IMR-90 (cell line): ENCODE measurements around the gene PIH1D1. TPM values are rescaled to one million over a fixed set of nuclear protein-coding genes. Genes with fewer than 3 reads are reported as not detected.

Experiments
- ATAC-seq: fragments of 200-7000 bp; cut with Tn5 transposase; 2 replicates; pipeline ENCODE4 v1.9.1; 2020; ENCODE audit warnings: low read depth, mild to moderate bottlenecking, moderate library complexity
- BruUV-seq: library from RNA; stranded (reverse); fragments of 400-500 nt; replicated peaks from 2 replicates; lab custom pipeline; 2021; lab: Mats Ljungman, UMichigan
- CTCF ChIA-PET: fragments of 300-600 bp; formaldehyde crosslinking; extraction: SDS; loops from one replicate; lab custom pipeline; 2021; ENCODE audit warnings: antibody characterized with exemption; lab: Yijun Ruan, JAX
- POLR2A ChIA-PET: fragments of 300-600 bp; sonication (Branson Sonifier 250); formaldehyde crosslinking; loops from one replicate; lab custom pipeline; 2022; ENCODE audit warnings: antibody characterized with exemption; ENCODE audit not compliant: unreplicated experiment; lab: Charles Lee
- DNase-seq: peaks from one replicate; pipeline ENCODE4 v3.0.0; 2013
- H2AFZ ChIP-seq: replicated peaks from 2 replicates; pipeline ENCODE3; 2013; ENCODE audit warnings: low read length, mild to moderate bottlenecking; ENCODE audit not compliant: poor library complexity
- H2AK5ac ChIP-seq: 2 replicates; pipeline ENCODE4 v1.6.1; 2013; ENCODE audit warnings: low read depth, low read length, inconsistent platforms
- H2AK9ac ChIP-seq: replicated peaks from 2 replicates; pipeline ENCODE3; 2013; ENCODE audit warnings: mild to moderate bottlenecking, low read depth, low read length, moderate library complexity; ENCODE audit not compliant: poor library complexity
- H2BK120ac ChIP-seq: 2 replicates; pipeline ENCODE4 v1.6.1; 2013; ENCODE audit warnings: low read depth, low read length, inconsistent platforms
- H2BK15ac ChIP-seq: 3 replicates; pipeline ENCODE4 v1.6.1; 2013; ENCODE audit warnings: low read depth, low read length, inconsistent platforms
- H2BK20ac ChIP-seq: 2 replicates; pipeline ENCODE4 v1.6.1; 2013; ENCODE audit warnings: low read depth, mild to moderate bottlenecking, inconsistent platforms, low read length, moderate library complexity
- H2BK5ac ChIP-seq: 2 replicates; pipeline ENCODE4 v1.6.1; 2013; ENCODE audit warnings: mild to moderate bottlenecking, low read depth, low read length, inconsistent platforms; ENCODE audit not compliant: poor library complexity, severe bottlenecking
- H3K14ac ChIP-seq: replicated peaks from 2 replicates; pipeline ENCODE4 v1.6.1; 2013; ENCODE audit warnings: low read depth, low read length, inconsistent platforms
- H3K18ac ChIP-seq: 2 replicates; pipeline ENCODE4 v1.6.1; 2013; ENCODE audit warnings: low read depth, low read length, control low read depth
- H3K23ac ChIP-seq: 2 replicates; pipeline ENCODE4 v1.6.1; 2013; ENCODE audit warnings: low read depth, low read length, inconsistent platforms
- H3K27ac ChIP-seq: 2 replicates; pipeline ENCODE4 v1.5.1; 2013; ENCODE audit warnings: mild to moderate bottlenecking, control low read depth, low read length; ENCODE audit not compliant: insufficient read depth
- H3K27me3 ChIP-seq: 2 replicates; pipeline ENCODE4 v1.6.1; 2013; ENCODE audit warnings: low read length; ENCODE audit not compliant: control insufficient read depth, insufficient read depth
- H3K36me3 ChIP-seq: 2 replicates; pipeline ENCODE4 v1.6.1; 2013; ENCODE audit warnings: low read length, mixed read lengths; ENCODE audit not compliant: control insufficient read depth, insufficient read depth
- H3K4ac ChIP-seq: 2 replicates; pipeline ENCODE4 v1.6.1; 2013; ENCODE audit warnings: low read depth, low read length, inconsistent platforms
- H3K4me1 ChIP-seq: 2 replicates; pipeline ENCODE4 v1.6.1; 2013; ENCODE audit warnings: low read length, mixed read lengths; ENCODE audit not compliant: control insufficient read depth, insufficient read depth
- H3K4me2 ChIP-seq: 2 replicates; pipeline ENCODE4 v1.6.1; 2013; ENCODE audit warnings: low read depth, mild to moderate bottlenecking, control low read depth, low read length, moderate library complexity
- H3K4me3 ChIP-seq: 2 replicates; pipeline ENCODE4 v1.5.1; 2013; ENCODE audit warnings: low read depth, mild to moderate bottlenecking, control low read depth, low read length, moderate library complexity; ENCODE audit not compliant: insufficient read depth
- H3K56ac ChIP-seq: 2 replicates; pipeline ENCODE4 v1.6.1; 2013; ENCODE audit warnings: low read length, inconsistent platforms; ENCODE audit not compliant: insufficient read depth; ENCODE audit errors: extremely low read depth
- H3K79me1 ChIP-seq, 2 experiments: 2 replicates each; pipeline ENCODE4 v1.6.1; 2013; ENCODE audit warnings: low read length in 2 of 2, inconsistent platforms in 1 of 2, low read depth in 1 of 2
- H3K9ac ChIP-seq: 2 replicates; pipeline ENCODE4 v1.6.1; 2013; ENCODE audit warnings: low read depth, low read length, control low read depth
- H3K9me1 ChIP-seq: 2 replicates; pipeline ENCODE4 v1.6.1; 2013; ENCODE audit warnings: low read length, inconsistent platforms; ENCODE audit not compliant: insufficient read depth
- H3K9me3 ChIP-seq: 2 replicates; pipeline ENCODE4 v1.6.1; 2013; ENCODE audit warnings: low read length; ENCODE audit not compliant: control insufficient read depth, insufficient read depth
- H4K20me1 ChIP-seq: 2 replicates; pipeline ENCODE4 v1.6.1; 2013; ENCODE audit warnings: low read length, inconsistent platforms; ENCODE audit not compliant: insufficient read depth
- H4K5ac ChIP-seq: 2 replicates; pipeline ENCODE4 v1.6.1; 2013; ENCODE audit warnings: mild to moderate bottlenecking, low read depth, low read length, control low read depth
- H4K8ac ChIP-seq, 2 experiments: 2 replicates each; pipeline ENCODE4 v1.6.1; 2013; ENCODE audit warnings: low read depth in 2 of 2, low read length in 2 of 2, control low read depth in 1 of 2, inconsistent platforms in 1 of 2
- H4K91ac ChIP-seq: 2 replicates; pipeline ENCODE4 v1.6.1; 2013; ENCODE audit warnings: low read depth, low read length, inconsistent platforms; ENCODE audit not compliant: insufficient read depth
- BHLHE40 ChIP-seq: fragments of 150-350 bp; IDR thresholded peaks from 2 replicates; pipeline ENCODE4 v1.6.1; 2016; ENCODE audit warnings: mild to moderate bottlenecking, low read depth, low read length
- CEBPB ChIP-seq: IDR thresholded peaks from 2 replicates; pipeline ENCODE4 v1.6.1; 2012; ENCODE audit warnings: low read depth, low read length, improper control_type of control experiment
- CHD1 ChIP-seq: IDR thresholded peaks from 2 replicates; pipeline ENCODE4 v1.6.1; 2012; ENCODE audit warnings: low read depth, low read length, improper control_type of control experiment
- CTCF ChIP-seq: conservative IDR thresholded peaks from 2 replicates; pipeline ENCODE4 v1.5.1; 2012; ENCODE audit warnings: mild to moderate bottlenecking, low read depth, low read length, improper control_type of control experiment
- ELK1 ChIP-seq: fragments of 150-350 bp; IDR thresholded peaks from 2 replicates; pipeline ENCODE4 v1.6.1; 2016; ENCODE audit warnings: low read depth, mild to moderate bottlenecking, low read length, moderate library complexity, borderline replicate concordance
- FOS ChIP-seq: fragments of 150-350 bp; IDR thresholded peaks from 2 replicates; pipeline ENCODE4 v1.6.1; 2016; ENCODE audit warnings: low read depth, low read length
- MAFK ChIP-seq: IDR thresholded peaks from 2 replicates; pipeline ENCODE4 v1.6.1; 2012; ENCODE audit warnings: low read depth, low read length, improper control_type of control experiment
- MAZ ChIP-seq: IDR thresholded peaks from 2 replicates; pipeline ENCODE4 v1.6.1; 2012; ENCODE audit warnings: low read depth, mild to moderate bottlenecking, low read length, improper control_type of control experiment, moderate library complexity, borderline replicate concordance
- MXI1 ChIP-seq: IDR thresholded peaks from 2 replicates; pipeline ENCODE4 v1.6.1; 2012; ENCODE audit warnings: low read depth, mild to moderate bottlenecking, low read length, moderate library complexity, borderline replicate concordance
- NFE2L2 ChIP-seq: fragments of 150-350 bp; IDR thresholded peaks from 2 replicates; pipeline ENCODE4 v1.6.1; 2016; ENCODE audit warnings: low read depth, mild to moderate bottlenecking, low read length
- POLR2A ChIP-seq: IDR thresholded peaks from 2 replicates; pipeline ENCODE4 v1.6.1; 2012; ENCODE audit warnings: mild to moderate bottlenecking, low read depth, low read length
- RAD21 ChIP-seq: IDR thresholded peaks from 2 replicates; pipeline ENCODE4 v1.6.1; 2012; ENCODE audit warnings: low read length, improper control_type of control experiment
- RCOR1 ChIP-seq: IDR thresholded peaks from 2 replicates; pipeline ENCODE4 v1.6.1; 2012; ENCODE audit warnings: mild to moderate bottlenecking, low read length, improper control_type of control experiment; ENCODE audit not compliant: insufficient replicate concordance
- RFX5 ChIP-seq: IDR thresholded peaks from 2 replicates; pipeline ENCODE4 v1.8.0; 2012; ENCODE audit warnings: low read depth, mild to moderate bottlenecking, low read length, moderate library complexity
- SMC3 ChIP-seq: fragments of 150-350 bp; IDR thresholded peaks from 2 replicates; pipeline ENCODE4 v1.6.1; 2016; ENCODE audit warnings: low read depth, mild to moderate bottlenecking, antibody characterized with exemption, low read length, moderate library complexity
- USF2 ChIP-seq: fragments of 150-350 bp; IDR thresholded peaks from 2 replicates; pipeline ENCODE4 v1.6.1; 2017; ENCODE audit warnings: mild to moderate bottlenecking, antibody characterized with exemption, low read length, low read depth
- WGBS, 2 experiments: methylation state at CpG; one replicate each; pipeline versions ENCODE4 v1.1.5 to v1.1.7; 2013; ENCODE audit warnings: missing lambda C conversion rate in 2 of 2; ENCODE audit not compliant: insufficient read length in 1 of 2; ENCODE audit errors: extremely low coverage in 2 of 2; 5-methylcytosine and 5-hydroxymethylcytosine counted together
- dilution Hi-C: fragments of 300-500 bp; cut with HindIII; formaldehyde crosslinking; loops from one replicate; pipeline ENCODE4 v1.14.3; 2018; ENCODE audit warnings: low sequenced_read_pairs; ENCODE audit not compliant: unreplicated experiment
- in situ Hi-C: fragments of 300-500 bp; cut with MboI; formaldehyde crosslinking; loops from 3 replicates; pipeline ENCODE4 v1.14.3; 2019; ENCODE audit warnings: low sequenced_read_pairs, inconsistent platforms, mixed read lengths
- intact Hi-C: fragments of 100-400 bp; cut with micrococcal nuclease; formaldehyde crosslinking; loops from 2 replicates; pipeline ENCODE4 v1.10.0; 2022
- polyA plus RNA-seq, 3 experiments: library from polyadenylated mRNA; depleted of rRNA; stranded (reverse); fragments of >200 nt; gene quantifications; 2 replicates each; pipeline ENCODE4 v1.2.3, GENCODE V29; 2012; ENCODE audit warnings: low replicate concordance in 1 of 3
- total RNA-seq: library from RNA; depleted of rRNA; stranded (reverse); fragments of >200 nt; gene quantifications from 2 replicates; pipeline ENCODE4 v1.2.3, GENCODE V29; 2012

PIH1D1 gene
- total and polyA plus RNA-seq, 2 of the 4 experiments (the other 2 are of a cell fraction), result 77.9 to 122 TPM

- in situ Hi-C loops (no loop called here), dilution Hi-C loops (no loop called here), intact Hi-C loops (no loop called here)
- Histone ChIP-seq H3K27me3 (no peaks in the 10 kb centered on the region), H3K14ac (no peak overlapping the region), H3K9me3 (no peaks in the 10 kb centered on the region), H2AFZ (no peak overlapping the region), H2AK9ac (peak overlapping the region; percentile 24), H3K4me1 (no peaks in the 10 kb centered on the region), H2BK120ac (no peak overlapping the region), H3K9me1 (no peaks in the 10 kb centered on the region), H4K5ac (no peak overlapping the region), H4K91ac (no peak overlapping the region), H2BK5ac (no peak overlapping the region), H2AK5ac (no peak overlapping the region), H3K9ac (no peak overlapping the region), H2BK15ac (no peak overlapping the region), H3K4ac (no peak overlapping the region), H3K27ac (no peak overlapping the region), H4K20me1 (no peaks in the 10 kb centered on the region), H3K18ac (no peak overlapping the region), H3K36me3 (peaks cover 6% of the 10 kb centered on the region), H2BK20ac (no peak overlapping the region), H4K8ac (no peak overlapping the region), H3K23ac (no peak overlapping the region), H3K4me3 (no peak overlapping the region), H3K56ac (no peak overlapping the region), H3K79me1 (peaks cover 2 to 14% of the 10 kb centered on the region in 2 experiments; a peak in 3 of 4 replicates), H3K4me2 (no peak overlapping the region)
- no TSS peak for BruUV-seq
- ATAC-seq (no peak), DNase-seq (no peak)
- TF ChIP-seq BHLHE40 (no peak), MAZ (no peak), CTCF (no peak), RAD21 (no peak), RCOR1 (no peak), POLR2A (no peak), RFX5 (no peak), MXI1 (no peak), NFE2L2 (no peak), SMC3 (no peak), USF2 (no peak), CEBPB (no peak), ELK1 (no peak), MAFK (no peak), FOS (no peak), CHD1 (no peak)
- ChIA-PET POLR2A (no interaction called here), CTCF (no interaction called here)
- 89% methylated on average over 9 of the region's 12 CpGs; no CpG with 5 or more reads in 1 of the 2 experiments for WGBS, 2 experiments
These were observed 7.8 kb upstream of the PIH1D1 start for GRCh38 chr19:49459388-49459787.
